Raji (cell line): ENCODE data around the gene LDLRAD3.

Experiments
- POLR2A ChIP-seq: IDR thresholded peaks from 2 replicates; pipeline ENCODE4 v1.6.1; 2011; ENCODE audit warnings: low read depth, low read length, control low read depth; ENCODE audit not compliant: insufficient read depth

The LDLRAD3 gene

DNA sequence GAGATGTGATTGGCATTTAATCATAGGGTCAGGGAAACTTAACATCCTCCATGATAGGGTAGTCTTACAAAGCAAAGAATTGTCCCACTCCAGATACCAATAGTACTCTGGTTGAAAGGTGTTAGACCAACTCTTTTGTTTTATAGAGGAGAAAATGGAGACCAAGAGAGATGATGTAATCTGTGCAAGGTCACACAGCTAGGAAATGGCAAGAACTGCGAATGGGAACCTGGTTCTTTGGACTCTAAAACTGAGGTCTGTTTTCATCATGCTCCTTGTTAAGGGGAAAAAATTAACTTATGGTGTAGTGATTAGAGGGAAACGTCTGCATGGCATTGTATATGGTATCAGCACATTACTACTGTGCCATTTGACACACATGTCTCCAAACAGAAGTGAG, 174.2 kb downstream of the LDLRAD3 start:
- TF ChIP-seq POLR2A = no peak

DNA sequence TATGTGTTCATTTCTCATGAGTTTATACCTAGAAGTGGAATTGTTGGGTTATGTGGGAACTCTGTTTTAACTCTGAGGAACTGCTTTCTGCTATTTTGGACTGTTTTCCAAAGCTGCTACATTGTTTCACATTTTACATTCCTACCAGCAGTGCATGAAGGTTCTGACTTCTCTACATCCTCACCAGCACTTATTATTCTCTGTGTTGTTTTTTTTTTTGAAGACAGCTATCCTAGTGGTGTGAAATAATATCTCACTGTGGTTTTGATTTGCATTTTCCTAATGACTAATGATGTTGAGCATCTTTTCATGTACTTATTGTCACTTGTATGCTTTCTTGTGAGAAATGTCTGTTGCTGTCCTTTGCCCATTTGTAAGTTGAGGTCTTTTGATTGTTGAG, 175.4 kb downstream of the LDLRAD3 start:
- no peak for TF ChIP-seq POLR2A

DNA sequence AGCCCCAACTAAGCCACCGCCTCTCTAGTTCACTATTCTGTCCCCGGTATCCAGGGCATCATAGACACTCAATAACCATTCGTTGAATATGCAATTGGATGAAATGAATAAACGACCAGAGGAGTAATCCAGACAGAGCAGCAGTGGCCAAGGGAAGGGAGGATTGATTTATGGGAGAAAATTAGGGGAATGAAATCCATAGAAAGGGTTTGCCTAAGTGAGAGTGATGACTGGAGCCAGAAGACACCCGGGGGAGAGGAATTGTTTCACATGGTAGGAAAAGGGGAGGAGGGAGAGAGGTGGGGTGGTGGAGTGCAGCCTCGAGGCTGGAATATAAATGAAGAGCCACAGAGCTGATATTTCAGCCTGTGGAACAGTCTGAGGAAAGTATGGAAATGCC, 177.2 kb downstream of the LDLRAD3 start:
- no peak for TF ChIP-seq POLR2A

DNA sequence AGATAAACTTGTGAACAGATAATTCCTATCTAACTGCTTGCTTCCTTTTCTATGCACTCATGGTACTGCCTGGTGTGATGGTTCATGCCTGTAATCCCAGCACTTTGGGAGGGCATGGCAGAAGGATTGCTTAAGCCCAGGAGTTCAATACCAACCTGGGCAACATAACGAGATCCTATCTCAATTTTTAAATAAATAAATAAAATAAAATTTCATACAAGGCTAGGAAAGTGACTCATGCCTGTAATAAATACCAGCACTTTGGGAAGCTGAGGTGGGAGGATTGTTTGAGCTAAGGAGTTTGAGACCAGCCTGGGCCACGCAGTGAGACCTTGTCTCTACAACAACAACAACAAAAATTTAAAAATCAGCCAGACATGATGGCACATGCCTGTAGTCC, 178.8 kb downstream of the LDLRAD3 start:
- TF ChIP-seq POLR2A = no peak

DNA sequence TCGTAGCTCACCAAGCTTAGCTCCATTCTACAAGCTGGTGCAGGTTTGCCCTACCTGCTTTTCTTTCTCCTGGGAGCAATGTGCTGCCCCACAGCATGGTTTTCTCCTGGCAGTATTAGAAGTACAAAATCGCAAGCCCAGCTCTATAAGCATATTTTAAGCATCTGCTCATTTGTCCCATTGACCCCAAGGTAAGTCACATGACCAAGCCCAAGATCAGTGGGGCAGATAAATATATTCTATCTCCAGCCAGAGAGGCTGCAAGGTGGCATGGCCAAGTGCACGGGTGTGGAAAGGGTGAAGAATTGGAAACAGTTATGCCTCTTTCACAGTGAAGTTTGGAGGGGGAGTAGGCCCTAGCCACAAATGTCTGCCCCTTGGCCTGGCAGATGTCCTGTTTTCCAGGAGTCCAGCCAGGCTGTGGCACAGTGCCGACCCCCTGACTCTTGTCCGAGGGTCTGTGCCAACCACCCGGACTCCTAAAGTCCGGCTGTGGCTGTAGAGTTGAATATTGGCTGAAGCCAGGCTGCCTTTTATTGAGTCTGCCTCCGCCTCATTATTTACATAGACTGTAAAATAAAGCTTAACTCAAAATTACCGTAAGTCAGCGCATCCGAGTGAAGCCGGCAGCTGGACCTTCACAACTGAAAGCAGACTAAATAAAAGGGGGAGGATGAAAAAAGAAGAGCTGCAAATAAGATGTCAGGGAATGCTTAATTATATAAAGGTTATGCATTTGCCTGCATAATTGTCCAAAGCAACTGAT, 179.7 kb downstream of the LDLRAD3 start:
- TF ChIP-seq POLR2A = no peak

DNA sequence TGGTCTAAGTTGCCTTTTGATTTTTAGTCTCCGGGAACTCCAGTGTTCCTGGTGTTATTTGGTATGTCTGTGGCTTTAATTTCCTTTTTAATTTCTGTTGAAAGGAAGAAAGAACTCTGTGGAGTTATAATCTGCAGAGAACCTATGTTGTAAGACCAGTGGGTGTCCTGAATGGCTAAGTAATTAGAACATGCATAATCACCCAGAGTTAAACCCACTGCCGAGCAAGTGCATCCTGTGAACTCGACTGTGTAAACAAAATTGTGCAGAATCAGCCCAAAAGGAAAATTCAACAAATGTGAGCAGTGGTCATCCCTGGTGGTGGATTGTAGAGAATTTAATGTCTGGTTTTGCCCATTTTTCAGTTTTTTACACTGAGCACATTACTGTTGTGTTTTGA, 182.8 kb downstream of the LDLRAD3 start:
- no peak for TF ChIP-seq POLR2A

DNA sequence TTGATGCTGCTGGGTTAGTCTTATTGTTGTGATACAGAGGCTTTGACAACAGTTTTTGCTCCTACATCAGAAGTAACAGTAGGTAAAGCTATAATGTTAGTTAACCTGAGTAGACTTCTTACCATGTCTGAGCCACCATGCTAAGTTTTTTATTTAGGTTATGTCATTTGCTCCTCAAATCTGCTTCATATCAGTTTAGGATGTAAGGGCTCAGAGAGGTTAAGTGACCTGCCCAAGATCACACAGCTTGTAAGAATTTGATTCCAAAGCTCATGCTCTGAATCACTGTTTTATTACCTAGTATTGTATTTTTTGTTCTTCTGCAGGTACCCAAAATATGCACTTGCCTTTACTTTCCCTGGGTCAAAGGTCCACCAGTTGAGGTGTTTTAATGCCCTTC, 183.7 kb downstream of the LDLRAD3 start:
- TF ChIP-seq POLR2A = no peak

DNA sequence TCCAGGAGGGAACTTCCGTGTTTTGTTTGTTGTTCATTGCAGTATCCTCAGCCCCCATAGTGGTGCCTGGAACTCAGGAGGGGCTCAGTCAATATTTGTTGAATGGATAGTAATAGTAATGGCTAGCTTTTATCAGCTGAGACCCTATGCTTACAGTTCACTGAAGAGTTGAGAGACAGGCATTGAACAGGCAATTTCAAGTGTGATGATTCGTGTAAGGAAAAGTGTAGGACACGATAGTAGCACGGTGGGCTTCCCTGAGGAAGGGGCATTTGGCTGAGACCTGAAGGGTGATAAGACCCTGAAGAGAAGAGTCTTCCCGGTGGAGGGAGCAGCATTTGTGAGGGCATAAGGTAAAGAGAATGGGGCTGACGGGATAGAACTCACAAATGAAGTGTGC, 186.1 kb downstream of the LDLRAD3 start:
- no peak for TF ChIP-seq POLR2A

DNA sequence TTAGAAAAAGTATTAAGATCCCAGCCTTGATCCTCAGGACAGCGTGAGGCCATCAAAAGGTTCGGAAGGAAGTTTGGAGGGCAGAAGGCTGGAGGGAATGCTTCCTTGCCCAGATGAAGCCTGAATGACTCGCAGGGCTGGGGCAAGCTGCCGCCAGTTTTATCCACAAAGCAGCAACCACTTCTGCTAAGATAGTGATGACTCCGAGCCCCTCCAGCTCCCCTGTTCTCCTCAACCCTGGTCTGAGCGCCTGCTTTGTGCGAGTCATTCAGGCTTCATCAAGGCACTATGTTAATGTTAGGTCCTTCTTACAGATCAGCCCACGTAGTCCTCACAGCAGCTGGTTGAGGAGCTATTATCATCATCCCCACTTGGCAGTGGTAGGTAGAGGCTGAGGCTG, 186.5 kb downstream of the LDLRAD3 start:
- no peak for TF ChIP-seq POLR2A

DNA sequence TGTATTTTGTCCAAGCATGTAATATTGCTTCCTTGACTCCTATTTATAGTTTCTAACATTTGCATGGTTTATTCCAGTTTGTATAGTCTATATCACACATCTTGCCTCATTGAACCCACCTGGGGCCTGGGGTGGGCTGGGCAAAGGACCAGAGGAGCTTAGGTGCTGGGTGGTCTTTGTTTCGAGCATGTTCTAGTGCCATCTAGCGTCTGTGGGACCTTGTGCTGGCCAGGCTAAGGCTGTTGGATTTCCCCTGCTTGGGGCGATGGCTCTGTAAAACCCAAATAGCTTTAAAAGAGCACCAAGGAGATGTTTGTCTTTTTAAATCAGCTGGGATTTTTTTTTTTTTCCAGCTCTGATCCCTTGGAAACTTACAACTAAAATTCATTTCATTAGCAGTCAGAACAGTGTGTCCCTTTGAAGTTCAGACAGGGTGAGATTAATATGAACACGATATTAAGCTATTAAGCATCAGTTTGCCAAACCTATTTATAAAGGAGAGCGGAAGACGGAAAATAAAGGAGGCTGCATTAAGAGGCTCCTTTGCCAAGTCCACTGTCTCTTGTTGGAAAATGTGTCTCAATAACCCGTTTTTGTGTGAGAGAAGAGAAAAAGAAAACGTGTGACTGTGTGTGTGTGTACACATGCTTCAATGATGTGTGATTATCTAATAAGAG, 188.0 kb downstream of the LDLRAD3 start:
- TF ChIP-seq POLR2A = no peak

DNA sequence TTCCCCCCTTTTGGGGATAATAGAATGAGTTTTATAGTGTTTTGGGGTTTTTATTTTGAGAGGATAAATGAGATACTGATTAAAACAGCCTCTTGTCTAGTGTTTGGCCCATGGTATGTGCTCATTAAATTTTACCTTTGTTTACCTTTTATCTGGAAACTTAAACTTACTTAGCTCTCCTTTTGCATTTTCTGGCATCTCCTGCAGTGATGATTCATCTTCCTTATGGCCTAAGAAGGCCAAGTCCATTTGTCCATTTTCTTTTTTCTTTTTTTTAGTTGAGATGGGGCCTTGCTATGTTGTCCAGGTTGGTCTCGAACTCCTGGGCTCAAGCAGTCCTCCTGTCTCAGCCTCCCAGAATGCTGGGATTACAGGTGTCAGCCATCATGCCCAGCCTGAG, 189.1 kb downstream of the LDLRAD3 start:
- no peak for TF ChIP-seq POLR2A

DNA sequence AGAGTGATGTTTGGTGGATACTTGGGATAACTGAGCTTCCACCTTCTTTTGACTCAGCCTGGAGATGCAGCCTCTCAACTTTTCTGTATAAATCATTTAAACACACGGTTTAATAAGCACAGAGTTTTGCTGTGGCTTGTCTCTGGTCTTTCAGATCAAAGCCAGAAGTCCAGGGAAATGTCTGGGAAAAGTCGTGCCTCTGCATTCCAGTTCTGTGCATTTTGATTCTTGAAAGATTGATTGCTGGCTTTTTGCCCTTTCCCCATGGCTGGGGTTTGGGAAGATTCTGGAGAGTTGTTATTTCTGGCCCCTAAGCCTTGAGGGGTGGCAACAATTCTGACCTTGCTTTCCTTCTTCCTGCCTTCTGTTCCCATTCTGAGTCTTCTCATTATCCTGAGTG, 191.2 kb downstream of the LDLRAD3 start:
- no peak for TF ChIP-seq POLR2A

DNA sequence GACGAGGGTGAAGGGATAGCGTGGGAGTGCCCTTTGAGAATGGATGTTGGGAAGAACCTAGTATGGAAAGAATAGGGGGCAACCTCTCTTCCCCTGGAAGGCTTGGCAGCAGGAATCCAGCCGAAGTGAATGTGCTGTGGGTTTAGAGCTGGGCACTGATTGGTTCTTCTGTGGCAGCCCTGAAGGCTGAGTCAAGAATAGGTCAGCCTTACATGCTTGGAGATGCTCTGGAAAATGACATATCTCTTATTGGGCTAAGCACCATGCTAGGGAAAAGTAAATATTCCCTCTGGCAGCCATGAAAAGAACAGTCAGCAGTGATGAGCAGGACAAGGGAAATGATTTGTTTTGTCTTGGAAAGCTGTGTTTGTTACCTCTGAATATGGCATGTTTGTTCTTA, 195.9 kb downstream of the LDLRAD3 start:
- no peak for TF ChIP-seq POLR2A

DNA sequence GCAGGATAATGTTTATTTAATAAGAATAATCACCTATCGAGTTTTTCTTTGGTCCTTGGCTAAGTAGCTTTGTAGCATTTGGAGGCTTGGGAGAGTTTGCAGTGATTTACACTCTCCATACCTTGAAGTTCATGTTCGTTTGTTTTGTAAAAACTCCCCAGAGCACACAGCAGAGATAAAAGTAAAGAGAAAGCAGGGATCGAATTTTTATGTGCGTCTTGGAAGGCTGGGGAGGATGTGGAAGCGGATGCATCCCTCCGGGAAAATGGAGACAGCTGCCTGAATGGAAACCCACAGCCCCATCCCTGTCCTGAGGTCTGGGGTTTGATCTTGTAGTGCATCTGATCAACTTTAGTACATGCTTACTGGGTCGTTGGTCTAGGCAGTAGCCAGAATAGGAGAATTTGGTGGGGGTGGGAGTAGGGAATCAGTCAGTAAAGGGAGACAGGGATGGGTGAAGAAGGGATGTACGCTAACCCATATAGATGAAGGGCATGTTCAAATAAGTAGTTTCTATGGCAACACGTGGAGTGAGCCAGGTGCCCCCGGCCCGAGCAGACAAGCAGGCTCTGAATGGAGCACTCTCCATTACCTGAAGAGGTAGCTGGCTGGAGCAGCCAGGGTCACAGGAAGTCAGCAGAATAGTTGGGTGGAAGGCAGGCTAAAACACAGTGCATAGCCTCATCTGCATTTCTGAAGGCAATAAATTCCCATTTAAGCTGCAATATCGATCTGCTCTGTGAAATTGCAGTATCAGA, 197.5 kb downstream of the LDLRAD3 start:
- no peak for TF ChIP-seq POLR2A

DNA sequence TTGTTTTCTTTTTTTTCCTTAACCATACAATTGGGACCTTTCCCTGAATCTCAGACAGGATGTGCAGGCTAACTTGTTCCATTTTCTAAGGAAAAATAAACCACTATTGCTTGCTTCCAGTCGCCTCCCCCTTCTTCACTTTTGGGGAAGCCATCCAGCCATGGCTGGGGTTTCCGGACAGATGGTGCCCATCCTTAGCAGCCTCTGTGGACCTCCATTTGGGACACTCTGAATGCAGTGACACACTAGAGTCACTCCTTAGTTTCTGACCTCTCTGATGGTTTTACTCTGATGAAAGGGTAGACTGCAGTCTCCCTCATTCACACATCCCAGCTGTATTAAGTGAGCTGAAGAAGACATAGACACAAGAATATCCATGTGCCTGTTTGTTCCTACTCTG, 198.1 kb downstream of the LDLRAD3 start:
- no peak for TF ChIP-seq POLR2A

DNA sequence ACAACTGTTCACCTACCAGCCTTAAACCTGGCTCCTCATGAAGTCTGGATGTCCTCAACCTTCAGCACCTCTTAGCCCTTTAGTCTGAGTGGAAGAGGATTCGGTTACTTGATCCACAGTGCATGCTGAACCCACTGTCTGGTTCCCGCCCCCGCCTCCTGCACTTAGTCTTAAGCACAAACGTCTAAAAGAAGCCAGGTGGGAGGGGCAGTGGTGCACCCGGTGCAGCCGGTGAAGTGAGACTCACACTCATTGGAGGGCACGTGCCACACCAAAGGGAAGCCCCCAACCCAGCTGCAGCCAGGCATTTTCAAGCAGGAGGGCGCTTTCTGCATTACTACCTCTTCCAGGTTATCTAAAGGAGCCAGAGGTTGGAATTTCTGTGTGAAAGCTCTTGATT, 198.6 kb downstream of the LDLRAD3 start:
- TF ChIP-seq POLR2A = no peak
